ENCODE measurements around the gene CADM2. TPM values are rescaled to one million over a fixed set of nuclear protein-coding genes. Genes with fewer than 3 reads are reported as not detected.
"Not testable (repeated sequence)": the region's sequence is repeated elsewhere in the genome, so short reads cannot be mapped to it uniquely, and the experiment has no call there.

The CADM2 gene
- polyA plus RNA-seq, 1 donor = 5.8 TPM

GRCh38 chr3:85838921-85839320, 880.1 kb downstream of the CADM2 start:
- DNase-seq = no peak

GRCh38 chr3:85842081-85842480, 883.3 kb downstream of the CADM2 start:
- no peak for DNase-seq

DNA sequence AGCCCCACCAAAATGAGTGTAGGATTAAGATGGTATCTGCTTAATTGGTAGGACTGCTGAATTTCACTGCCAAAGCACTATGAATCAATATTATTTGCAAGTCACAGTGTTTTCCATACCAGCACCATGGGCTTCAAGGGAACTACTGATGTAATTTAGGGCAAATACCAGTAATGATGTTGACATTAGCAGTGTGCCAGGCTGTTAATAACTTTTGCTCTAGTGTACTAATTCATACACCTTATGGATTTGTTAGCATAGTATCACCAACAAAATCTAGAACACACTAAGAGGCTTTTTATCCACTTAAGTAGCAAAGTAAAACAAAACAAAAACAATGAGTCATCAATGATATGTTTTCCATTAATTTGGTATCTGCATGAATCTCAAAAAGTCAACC, 888.2 kb downstream of the CADM2 start:
- DNase-seq = no peak

DNA sequence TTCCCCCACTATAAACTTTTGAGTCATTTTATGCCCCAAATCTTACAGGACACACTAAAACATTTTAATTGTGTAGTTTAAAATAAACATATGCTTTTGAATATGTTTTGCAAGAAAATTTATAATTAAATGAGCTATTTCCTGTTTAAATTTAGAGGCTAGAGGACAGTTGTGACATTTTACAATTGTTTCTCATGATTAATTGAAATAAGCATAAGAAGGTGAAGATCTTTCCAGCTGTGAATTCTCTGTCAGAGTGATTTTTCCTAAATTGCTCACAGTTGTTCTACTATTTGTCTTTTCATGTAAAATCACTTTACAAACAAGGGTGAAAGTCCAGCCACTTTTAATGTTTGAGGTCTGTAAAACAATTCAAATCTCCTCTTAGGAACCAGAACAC, 892.3 kb downstream of the CADM2 start:
- no peak for DNase-seq

GRCh38 chr3:85853805-85854204, 895.0 kb downstream of the CADM2 start:
- DNase-seq = no peak

GRCh38 chr3:85862893-85863455, 904.2 kb downstream of the CADM2 start:
- DNase-seq = no peak

DNA sequence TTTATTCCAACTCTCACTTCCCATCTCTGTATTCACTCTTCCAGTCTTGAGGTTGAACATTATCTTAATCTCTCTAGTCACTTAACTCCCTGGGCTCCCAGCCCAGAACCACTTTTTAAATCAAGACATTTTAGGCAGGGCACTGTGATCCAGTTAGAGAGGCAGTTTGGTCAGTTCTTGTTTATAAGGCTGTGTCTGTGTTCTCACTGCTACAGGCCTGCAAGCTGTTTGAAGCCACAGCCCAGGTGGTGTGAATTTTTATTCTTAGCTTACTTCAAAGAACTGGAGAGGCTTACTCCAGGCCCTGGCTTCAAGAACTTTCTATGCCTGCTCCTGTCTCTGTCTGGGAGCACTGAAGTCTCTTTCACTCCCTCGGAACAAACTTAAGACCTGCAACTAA, 906.1 kb downstream of the CADM2 start:
- DNase-seq = no peak

DNA sequence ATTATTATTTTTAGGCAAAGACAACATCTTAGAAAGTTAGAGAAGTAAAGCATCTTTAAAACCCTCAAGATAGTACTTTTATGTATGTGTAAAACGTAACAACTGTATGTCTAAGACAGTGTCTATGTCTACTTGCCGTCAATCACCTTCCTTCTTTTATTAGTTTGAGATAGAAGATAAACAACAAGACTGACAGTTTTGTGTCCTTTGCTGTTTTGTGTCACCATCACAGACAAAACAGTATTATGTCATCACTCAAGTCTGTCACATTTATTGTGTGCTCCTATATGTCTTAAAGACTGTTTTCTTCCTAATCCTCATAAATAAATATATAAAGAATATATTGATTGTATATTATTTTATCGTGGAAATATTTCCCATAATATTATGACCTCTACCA, 908.3 kb downstream of the CADM2 start:
- DNase-seq = no peak

- no peak for DNase-seq
Observed at GRCh38 chr3:85875589-85875988, 916.8 kb downstream of the CADM2 start.

DNA sequence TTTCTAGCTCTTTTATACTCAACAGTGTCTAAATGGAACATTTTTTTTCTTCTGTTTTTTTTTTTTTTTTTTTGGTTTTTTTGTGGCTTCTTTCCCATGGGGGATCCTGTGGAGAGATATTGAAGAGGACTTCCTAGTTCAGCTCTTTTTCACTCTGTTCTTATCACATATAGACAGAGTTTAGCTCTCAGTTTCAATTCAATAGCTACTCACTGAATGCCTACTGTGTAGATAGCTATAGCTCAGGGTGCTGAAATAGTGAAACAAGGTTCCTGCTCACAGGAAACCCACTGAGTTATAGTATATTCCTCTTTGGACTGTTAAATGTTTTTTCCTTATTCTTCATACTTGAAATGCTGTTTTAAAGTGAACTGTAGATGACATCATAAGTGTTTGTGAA, 918.8 kb downstream of the CADM2 start:
- DNase-seq = no peak

DNA sequence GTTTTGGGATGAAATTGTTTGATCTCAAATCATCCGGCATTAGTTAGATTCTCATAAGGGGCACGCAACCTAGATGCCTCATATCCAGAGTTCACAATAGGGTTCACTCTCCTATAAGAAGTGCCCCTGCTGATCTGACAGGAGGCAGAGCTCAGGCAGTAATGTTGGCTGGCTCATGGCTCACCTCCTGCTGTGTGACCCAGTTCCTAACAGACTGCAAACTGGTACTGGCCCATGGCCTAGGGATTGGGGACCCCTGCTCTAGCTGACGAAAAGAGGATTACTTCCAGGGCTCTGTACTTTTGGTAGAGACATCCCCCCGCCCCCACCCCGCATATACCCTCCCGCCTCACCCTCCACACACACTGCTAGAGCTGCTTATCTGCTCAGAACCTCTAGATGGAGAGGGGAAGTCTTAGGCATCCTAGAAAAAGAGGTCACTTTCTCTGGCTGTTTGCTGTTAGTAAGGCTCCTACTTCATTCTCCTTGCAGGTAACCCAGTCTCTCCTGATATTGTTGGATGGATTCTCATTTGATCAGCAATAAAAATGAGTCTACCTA, 923.1 kb downstream of the CADM2 start:
- DNase-seq = no peak

DNA sequence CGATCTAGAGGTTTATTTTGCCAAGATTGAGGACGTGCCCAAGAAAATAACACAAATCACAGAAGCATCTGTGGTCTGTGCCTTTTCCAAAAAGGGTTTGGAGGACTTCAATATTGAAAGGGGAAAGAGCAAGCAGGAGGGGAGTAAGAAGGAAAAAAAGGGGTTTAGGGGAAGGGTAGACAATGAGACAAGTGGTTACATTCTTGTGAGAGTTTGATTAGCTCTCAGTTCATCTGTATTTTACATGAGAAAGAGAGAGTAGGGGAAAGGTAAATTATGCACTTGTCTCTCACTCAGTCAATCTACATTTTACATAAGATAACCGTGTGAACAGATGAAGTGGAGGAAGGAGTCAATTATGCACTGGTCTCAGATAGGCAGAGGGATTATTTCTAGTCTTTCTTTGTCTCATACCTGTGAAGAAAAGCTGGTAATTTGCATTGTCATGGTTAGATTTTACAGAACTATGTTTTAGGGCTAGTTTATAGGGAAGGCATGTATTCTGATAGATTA, 931.3 kb downstream of the CADM2 start:
- DNase-seq = no peak

- DNase-seq = no peak
Observed at GRCh38 chr3:85903434-85903833, 944.6 kb downstream of the CADM2 start.

DNA sequence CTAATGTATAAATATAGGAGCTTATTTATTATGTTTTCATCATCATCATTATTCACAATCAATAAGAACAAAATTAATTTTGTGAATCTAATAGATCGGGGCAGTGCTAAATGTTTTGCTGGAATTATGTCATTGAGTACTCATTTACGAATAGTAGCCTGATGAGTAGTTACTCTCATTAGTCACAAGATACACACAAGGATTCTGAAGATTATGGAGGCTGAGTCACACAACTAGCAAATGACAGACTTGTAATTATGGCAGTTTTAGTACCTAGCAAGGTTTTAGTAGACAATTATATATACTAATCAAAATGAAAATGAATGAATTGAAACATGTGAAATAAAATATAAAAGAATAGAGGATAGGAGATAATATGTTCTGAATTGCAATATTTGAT, 954.2 kb downstream of the CADM2 start:
- no peak for DNase-seq

GRCh38 chr3:85922374-85922773, 963.6 kb downstream of the CADM2 start:
- DNase-seq = no peak

- DNase-seq = no peak
Observed at GRCh38 chr3:85930718-85931117, 971.9 kb downstream of the CADM2 start.

DNA sequence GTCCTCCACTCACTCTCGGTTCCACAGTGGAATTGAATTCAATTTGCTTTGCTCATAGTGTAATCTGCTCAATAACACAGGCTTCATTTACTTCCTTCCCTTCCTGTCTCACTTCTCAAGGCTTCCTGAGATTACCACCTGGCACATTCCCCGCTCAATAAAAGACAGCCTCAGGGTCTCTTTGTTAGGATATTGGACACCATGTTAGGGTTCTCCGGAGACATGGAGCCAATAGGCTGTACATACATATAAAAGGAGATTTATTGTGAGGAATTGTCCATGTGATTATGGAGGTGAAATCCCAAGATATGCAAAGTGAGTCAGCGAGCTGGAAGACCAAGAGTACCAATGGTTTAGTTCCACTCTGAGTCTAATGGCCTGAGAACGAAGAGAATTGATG, 974.5 kb downstream of the CADM2 start:
- no peak for DNase-seq

DNA sequence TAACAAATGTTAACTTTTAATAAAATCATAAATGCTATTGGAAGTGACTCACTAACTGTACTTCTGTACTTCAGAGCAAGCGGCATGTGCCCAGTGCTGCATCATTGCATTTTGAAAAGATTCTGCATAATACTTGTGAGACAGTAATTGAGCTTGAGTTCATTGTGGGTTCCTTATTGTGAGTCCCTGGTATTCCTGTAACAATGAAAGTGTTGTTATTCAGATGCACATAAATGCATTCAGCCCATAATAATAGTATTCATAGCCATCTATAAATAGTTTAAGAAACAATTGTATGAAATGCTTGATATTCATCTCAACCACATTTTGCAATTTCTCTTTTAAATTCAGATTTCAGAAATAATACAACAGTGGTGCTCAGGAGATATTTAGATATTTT, 976.4 kb downstream of the CADM2 start:
- no peak for DNase-seq

DNA sequence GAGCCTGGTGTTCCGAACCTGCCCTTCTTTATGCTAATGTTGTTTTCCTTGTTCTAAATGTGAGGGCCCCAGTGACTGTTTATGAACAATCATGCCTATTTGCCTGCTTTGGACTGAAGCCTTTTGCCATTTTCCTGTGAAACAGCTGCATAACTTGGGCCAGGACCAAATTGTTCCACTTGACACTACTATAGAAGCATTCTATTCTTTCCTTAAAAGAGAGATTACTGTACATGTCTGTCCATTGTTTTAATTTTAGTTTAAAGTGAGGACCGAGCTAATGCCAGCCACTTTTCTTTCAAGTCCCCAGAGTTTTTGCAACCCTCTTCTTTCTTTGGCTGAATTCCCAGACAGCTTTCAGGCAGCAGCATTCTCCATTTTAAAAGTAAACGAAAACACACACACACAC, 980.3 kb downstream of the CADM2 start:
- peak; percentile 26 for DNase-seq

- DNase-seq = no peak
Observed at GRCh38 chr3:85950435-85950834, 991.6 kb downstream of the CADM2 start.

- no peak for DNase-seq
Observed at GRCh38 chr3:85960793-85961192, 1002.0 kb downstream of the CADM2 start.

GRCh38 chr3:85977615-85978338, 1019.0 kb downstream of the CADM2 start:
- no peak for DNase-seq

GRCh38 chr3:85979034-85979433, 1020.2 kb downstream of the CADM2 start:
- DNase-seq = no peak

DNA sequence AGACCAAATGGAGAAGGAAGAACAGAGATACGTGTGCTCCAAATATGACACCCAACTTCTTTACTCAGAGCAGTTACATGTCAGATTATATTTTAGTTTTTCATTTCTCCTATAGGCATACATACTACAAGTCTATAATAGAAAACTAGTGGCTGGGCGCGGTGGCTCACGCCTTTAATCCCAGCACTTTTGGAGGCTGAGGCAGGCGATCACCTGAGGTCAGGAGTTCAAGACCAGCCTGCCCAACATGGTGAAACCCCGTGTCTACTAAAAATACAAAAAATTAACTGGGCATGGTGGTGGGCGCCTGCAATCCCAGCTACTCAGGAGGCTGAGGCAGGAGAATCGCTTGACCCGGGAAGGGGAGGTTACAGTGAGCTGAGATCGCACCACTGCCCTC, 1030.8 kb downstream of the CADM2 start:
- DNase-seq = not testable (repeated sequence)
